ENCODE measurements around the gene USP13.

- TF ChIP-seq ZNF274 (IDR thresholded peaks at IDR 0.05; ENCODE audit: low read depth, low read length), result no peak
- no peak for TF ChIP-seq YY1 (IDR thresholded peaks at IDR 0.05; ENCODE audit: insufficient read depth, insufficient read length)
These were observed 159.2 kb downstream of the USP13 start for GRCh38 chr3:179812096-179812382.
